Mammary epithelial cell (primary cell): ENCODE data around the gene FEM1A.

ENCODE experiments used
- EZH2 ChIP-seq: IDR thresholded peaks from 2 replicates; pipeline ENCODE4 v1.6.1; 2012; ENCODE audit warnings: low read length, inconsistent platforms, borderline replicate concordance
- TF ChIP-seq, protein P1 (sequence below), 2 donors: IDR thresholded peaks in 1 of 2; conservative IDR thresholded peaks in 1 of 2; 2 replicates each; pipeline ENCODE4 v1.5.1; 2011 to 2012; ENCODE audit warnings: inconsistent platforms in 2 of 2, low read length in 2 of 2, mild to moderate bottlenecking in 2 of 2, control low read depth in 1 of 2, low read depth in 1 of 2; ENCODE audit not compliant: insufficient read depth in 1 of 2; ENCODE audit errors: extremely low read depth in 1 of 2

DNA sequence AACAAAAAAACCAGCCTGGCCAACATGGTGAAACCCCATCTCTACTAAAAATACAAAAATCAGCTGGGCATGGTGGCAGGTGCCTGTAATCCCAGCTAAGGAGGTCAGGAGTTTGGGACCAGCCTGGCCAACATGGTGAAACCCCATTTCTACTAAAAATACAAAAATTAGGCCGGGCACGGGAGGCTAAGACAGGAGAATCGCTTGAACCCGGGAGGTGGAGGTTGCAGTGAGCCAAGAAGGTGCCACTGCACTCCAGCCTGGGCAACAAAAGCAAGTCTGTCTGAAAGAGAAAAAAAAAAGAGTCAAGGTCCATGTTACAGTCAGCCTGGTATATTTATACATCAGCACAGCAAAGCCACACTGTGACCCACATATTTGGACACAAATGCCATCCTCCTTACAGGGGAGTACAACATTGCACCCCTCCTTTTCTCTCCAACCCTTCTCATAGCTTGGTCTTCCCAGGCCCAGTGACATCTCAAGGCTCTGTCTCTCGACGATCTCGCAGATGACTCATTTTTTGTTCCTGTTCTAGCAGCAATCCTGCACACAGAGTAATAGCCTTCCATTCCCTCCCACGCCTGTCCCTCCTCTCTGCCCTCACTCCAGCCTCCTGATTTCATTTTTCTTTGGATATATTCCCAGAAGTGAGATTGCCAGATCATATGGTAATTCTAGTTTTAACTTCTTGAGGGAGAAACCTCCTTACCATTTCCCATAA, 46.9 kb upstream of the FEM1A start:
- TF ChIP-seq, protein P1, sequence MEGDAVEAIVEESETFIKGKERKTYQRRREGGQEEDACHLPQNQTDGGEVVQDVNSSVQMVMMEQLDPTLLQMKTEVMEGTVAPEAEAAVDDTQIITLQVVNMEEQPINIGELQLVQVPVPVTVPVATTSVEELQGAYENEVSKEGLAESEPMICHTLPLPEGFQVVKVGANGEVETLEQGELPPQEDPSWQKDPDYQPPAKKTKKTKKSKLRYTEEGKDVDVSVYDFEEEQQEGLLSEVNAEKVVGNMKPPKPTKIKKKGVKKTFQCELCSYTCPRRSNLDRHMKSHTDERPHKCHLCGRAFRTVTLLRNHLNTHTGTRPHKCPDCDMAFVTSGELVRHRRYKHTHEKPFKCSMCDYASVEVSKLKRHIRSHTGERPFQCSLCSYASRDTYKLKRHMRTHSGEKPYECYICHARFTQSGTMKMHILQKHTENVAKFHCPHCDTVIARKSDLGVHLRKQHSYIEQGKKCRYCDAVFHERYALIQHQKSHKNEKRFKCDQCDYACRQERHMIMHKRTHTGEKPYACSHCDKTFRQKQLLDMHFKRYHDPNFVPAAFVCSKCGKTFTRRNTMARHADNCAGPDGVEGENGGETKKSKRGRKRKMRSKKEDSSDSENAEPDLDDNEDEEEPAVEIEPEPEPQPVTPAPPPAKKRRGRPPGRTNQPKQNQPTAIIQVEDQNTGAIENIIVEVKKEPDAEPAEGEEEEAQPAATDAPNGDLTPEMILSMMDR (conservative IDR thresholded peaks at IDR 0.05 in 1 of 2, IDR thresholded peaks at IDR 0.05 in 1 of 2; ENCODE audit: extremely low read depth in 1 of 2, insufficient read depth in 1 of 2, low read depth in 1 of 2, low read length in 2 of 2), result no peak
- TF ChIP-seq EZH2, result no peak
